HG03280 (cell line): ENCODE measurements around the gene MYL3.
"Not testable (repeated sequence)": the region's sequence is repeated elsewhere in the genome, so short reads cannot be mapped to it uniquely, and the experiment has no call there.

Source experiments
- ATAC-seq: cut with Tn5 transposase; IDR thresholded peaks from one replicate; pipeline ENCODE4 v1.9.1; 2021; ENCODE audit warnings: mild to moderate bottlenecking, moderate library complexity; ENCODE audit not compliant: unreplicated experiment

MYL3 gene

GRCh38 chr3:46831316-46831715 lies 31.9 kb downstream of the MYL3 start:
- no peak for ATAC-seq

GRCh38 chr3:46830801-46831200 lies 32.4 kb downstream of the MYL3 start:
- ATAC-seq: no peak

- peak; percentile 83 for ATAC-seq
These were observed 33.5 kb downstream of the MYL3 start for GRCh38 chr3:46829699-46830208.

GRCh38 chr3:46825450-46825849 lies 37.8 kb downstream of the MYL3 start:
- no peak for ATAC-seq

- no peak for ATAC-seq
These were observed 38.9 kb downstream of the MYL3 start for GRCh38 chr3:46824211-46824970.

GRCh38 chr3:46823314-46823713 lies 39.9 kb downstream of the MYL3 start:
- not testable (repeated sequence) for ATAC-seq

GRCh38 chr3:46821553-46821952 lies 41.7 kb downstream of the MYL3 start:
- ATAC-seq: no peak

GRCh38 chr3:46820852-46821251 lies 42.4 kb downstream of the MYL3 start:
- no peak for ATAC-seq

- ATAC-seq: no peak
These were observed 50.9 kb downstream of the MYL3 start for GRCh38 chr3:46812237-46812791.

- no peak for ATAC-seq
These were observed 51.5 kb downstream of the MYL3 start for GRCh38 chr3:46811615-46812236.

GRCh38 chr3:46808766-46809165 lies 54.5 kb downstream of the MYL3 start:
- ATAC-seq: not testable (repeated sequence)
